Right lobe of liver (tissue), 4 donors: ENCODE data around the gene NTM.

Source experiments
- POLR2A ChIP-seq: fragments of 450-650 bp; IDR thresholded peaks from one replicate; pipeline ENCODE4 v1.6.1; 2017; ENCODE audit warnings: antibody characterized with exemption, mild to moderate bottlenecking
- TF ChIP-seq, protein P1 (sequence below), 4 donors: fragments of 200-600 bp in 3 of 4; fragments of 450-650 bp in 1 of 4; IDR thresholded peaks; one replicate each; pipeline versions ENCODE4 v1.5.1 to v1.8.0; 2016 to 2022; ENCODE audit warnings: antibody characterized with exemption in 4 of 4, mild to moderate bottlenecking in 2 of 4
- donor health status: DM: no; HTN: no; CAD: no.
- donor health status: DM: no; HTN: no; CAD: no.
- donor health status: DM: no; HTN: yes; CAD: no.

DNA sequence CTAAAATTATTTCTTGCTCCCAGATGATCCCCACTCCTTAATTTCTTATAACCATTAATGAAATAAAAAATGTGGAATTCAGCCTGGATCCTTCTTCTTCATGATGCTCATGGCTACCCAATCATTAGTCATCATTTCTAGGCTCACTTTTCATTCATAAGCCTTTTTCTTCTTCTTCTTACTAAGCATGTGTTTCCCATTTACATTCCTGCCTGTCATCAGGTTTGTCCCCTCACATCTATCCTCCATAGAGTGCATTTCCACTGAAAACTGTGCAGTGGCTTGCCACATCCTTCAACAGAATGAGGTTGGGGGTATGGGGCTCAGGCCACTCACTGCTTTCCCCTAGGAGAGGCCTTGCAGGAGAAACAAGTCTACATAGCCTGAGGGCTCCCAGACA, 35.8 kb upstream of the NTM start:
- no peak for TF ChIP-seq POLR2A
- TF ChIP-seq, protein P1, sequence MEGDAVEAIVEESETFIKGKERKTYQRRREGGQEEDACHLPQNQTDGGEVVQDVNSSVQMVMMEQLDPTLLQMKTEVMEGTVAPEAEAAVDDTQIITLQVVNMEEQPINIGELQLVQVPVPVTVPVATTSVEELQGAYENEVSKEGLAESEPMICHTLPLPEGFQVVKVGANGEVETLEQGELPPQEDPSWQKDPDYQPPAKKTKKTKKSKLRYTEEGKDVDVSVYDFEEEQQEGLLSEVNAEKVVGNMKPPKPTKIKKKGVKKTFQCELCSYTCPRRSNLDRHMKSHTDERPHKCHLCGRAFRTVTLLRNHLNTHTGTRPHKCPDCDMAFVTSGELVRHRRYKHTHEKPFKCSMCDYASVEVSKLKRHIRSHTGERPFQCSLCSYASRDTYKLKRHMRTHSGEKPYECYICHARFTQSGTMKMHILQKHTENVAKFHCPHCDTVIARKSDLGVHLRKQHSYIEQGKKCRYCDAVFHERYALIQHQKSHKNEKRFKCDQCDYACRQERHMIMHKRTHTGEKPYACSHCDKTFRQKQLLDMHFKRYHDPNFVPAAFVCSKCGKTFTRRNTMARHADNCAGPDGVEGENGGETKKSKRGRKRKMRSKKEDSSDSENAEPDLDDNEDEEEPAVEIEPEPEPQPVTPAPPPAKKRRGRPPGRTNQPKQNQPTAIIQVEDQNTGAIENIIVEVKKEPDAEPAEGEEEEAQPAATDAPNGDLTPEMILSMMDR (IDR thresholded peaks at IDR 0.05): no peak
